Measurements from ENCODE around the gene APOO.

DNA sequence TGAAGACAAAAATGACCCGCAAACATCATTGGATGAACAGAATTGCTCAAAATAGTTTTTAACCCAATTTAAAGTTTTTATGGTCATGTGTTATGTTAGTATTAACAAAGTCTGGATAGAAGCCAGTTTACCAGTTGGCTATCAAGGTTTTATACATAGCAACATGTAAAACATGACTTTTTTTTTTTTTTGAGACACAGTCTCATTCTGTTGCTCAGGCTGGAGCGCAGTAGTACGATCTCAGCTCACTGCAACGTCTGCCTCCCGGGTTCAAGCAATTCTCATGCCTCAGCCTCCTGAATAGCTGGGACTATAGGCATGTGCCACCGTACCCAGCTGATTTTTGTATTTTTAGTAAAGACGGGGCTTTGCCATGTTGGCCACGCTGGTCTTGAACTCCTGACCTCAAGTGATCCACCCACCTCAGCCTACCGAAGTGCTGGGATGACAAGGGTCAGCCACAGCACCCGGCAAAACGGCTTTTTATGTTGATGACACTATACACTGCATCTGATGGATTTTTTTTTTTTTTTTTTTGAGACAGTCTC lies 121.4 kb downstream of the APOO start:
- no peak for TF ChIP-seq POLR2A (IDR thresholded peaks at IDR 0.05)
- TF ChIP-seq, protein P1, sequence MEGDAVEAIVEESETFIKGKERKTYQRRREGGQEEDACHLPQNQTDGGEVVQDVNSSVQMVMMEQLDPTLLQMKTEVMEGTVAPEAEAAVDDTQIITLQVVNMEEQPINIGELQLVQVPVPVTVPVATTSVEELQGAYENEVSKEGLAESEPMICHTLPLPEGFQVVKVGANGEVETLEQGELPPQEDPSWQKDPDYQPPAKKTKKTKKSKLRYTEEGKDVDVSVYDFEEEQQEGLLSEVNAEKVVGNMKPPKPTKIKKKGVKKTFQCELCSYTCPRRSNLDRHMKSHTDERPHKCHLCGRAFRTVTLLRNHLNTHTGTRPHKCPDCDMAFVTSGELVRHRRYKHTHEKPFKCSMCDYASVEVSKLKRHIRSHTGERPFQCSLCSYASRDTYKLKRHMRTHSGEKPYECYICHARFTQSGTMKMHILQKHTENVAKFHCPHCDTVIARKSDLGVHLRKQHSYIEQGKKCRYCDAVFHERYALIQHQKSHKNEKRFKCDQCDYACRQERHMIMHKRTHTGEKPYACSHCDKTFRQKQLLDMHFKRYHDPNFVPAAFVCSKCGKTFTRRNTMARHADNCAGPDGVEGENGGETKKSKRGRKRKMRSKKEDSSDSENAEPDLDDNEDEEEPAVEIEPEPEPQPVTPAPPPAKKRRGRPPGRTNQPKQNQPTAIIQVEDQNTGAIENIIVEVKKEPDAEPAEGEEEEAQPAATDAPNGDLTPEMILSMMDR (IDR thresholded peaks at IDR 0.05) = no peak

Data from vagina (tissue), 2 donors.